SKM-1 treated with dmso at 0.1 percent for 144 hours (cell line): ENCODE measurements around the gene MARCHF6.
"Not testable (repeated sequence)": the region's sequence is repeated elsewhere in the genome, so short reads cannot be mapped to it uniquely, and the experiment has no call there.

Source experiments
- DNase-seq: peaks from one replicate; lab custom pipeline; 2025; ENCODE audit not compliant: unreplicated experiment; lab: John Stamatoyannopoulos, UW

The MARCHF6 gene

DNA sequence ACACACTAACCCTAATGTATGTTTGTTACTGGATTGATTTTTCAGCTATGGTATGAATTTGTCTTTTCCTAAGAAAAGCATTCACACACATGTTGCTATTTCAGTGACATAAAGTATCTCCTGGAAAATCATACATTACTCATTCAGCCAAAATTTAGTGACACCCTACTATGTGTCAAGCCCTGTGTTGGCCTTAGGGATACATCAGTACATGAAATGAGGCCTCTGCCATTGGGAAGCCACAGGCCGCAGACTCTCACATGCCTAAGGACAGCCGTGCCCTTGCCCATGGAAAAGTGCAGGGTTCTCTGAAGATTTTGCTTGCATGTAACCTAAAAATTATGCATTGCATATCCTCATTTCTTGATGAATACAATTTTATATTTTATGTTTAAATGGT is 5.2 kb upstream of the MARCHF6 start:
- no peak for DNase-seq

DNA sequence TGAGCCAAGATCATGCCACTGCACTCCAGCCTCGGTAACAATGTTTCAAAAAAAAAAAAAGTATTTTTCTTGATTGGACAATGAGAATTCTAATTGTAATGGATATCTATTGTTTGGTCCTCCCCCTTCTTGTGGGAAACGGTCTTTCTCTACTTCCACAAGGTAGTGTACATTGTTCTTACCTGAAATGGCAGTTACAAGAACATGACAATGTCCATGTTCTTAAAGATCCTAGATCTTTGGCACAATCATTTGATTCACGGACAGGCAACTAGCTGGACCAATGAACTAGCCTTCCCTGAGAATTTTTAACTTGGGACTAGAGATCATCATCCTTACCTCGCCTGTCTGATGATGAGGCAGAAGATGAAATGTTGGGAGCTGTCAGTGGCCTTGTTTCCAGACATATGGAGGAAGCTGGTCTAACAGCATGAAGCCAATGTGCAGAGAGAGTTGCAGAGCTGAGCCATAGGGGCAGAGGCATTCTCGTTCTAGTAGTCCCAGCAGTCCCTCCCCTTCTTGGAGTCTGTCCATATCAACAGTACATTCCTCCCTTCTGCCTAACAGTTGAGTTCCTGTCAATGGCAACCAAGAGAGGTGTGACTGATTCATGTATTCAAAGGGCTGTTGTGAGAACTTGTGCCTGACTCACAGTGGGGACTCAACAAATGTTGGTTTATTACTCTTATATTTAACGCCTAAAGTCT is 2.1 kb upstream of the MARCHF6 start:
- no peak for DNase-seq

DNA sequence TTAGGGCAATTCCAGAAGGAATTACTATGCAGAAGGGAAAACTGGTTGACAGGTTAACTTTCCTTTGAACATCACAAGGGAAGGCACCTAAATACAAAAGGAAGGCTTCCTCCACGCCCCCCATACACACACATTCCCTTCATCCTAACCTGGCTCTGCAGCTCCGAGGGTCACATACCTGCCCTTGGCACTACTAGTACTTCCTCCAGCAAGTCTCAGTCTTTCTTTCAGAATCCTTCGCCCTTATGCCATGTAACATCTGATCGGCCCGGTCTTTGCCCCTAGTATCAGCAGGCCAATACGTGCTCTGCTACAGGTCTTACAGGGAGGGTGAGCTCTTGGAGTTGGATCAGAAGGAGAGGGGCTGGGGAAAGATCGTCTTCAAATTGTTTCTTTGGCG is 1.6 kb upstream of the MARCHF6 start:
- DNase-seq, result no peak

DNA sequence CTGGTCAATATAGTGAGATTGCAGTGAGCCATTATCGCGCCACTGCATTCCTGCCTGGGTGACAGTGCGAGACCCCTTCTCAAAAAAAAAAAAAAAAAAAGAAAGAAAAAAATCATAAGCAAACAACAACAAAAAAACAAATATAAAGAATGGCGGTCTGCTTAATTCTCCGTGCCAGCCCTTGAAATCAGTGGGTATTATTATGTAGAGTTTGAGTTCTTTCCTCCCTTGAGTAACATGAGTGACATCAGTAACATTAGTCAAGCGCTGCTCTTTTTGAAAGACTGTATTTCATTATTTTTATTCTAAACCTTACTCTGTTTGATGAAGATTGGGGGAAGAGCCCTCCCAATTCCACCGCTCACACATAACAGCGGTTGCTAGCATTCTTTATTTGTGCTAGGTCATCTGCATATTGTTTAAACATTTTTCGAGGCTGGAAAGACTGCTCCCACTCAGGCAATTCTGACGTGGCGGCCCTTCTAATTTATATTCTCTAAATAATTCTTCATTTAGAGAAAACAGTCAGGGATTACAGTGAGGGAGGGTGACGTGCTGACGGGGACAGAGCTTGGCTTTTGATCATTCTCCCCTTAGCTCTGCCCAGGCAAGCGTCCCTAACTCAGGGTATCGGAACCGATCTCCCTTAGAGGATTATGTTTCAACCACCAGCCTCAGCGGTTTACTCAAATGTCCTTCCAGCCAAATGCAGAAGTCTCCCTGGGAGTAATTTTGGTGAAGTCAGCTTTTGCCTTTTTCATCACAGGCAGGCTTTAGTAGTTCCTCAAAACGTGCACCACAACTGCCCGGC is 860 bp upstream of the MARCHF6 start:
- DNase-seq, result peak; percentile 98

DNA sequence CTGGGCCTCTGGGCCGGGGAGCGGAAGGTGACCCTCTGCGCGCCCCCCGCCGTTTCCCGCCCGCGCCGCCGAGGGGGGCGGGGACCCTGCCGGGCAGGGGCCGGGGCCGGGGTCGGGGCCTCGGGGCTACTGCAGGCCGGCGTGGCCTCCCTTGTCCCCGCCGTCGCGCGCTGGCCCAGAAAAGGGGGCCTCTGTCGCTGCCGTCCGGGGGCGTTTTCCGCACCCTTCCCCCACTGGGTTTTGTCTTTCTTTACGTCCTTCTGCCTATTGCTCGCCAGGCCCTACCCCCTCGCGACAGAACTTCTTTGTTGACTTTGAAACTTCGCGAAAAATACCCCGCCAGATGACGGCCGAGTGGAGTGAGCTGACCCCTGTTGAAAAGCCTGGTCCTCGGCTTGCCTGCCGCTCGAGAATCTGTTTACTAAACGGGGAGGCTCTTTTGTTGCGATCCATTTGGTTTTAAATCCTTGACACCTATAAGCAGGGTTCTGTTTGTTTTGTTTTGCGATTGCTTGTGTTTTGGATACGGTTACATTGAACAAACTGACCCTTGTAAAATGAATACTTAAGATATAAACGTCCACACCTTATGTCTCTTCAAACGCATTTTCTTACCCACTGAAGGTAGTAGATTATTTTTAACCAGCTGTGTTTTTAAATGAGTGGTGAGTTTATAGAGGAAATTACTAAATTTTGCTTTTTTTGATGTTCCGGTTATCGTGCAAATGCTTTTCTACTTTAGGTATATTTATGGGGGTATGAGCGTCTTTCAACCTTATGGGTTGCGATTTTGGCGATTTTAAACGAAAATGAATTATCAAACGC is 765 bp downstream of the MARCHF6 start:
- DNase-seq, result peak; percentile 35

- DNase-seq, result no peak
Measured at GRCh38 chr5:10355071-10355889, 1.8 kb downstream of the MARCHF6 start.

GRCh38 chr5:10358999-10359398 is 5.5 kb downstream of the MARCHF6 start:
- DNase-seq, result no peak

GRCh38 chr5:10360686-10361085 is 7.2 kb downstream of the MARCHF6 start:
- peak; percentile 54 for DNase-seq

GRCh38 chr5:10363519-10364185 is 10.2 kb downstream of the MARCHF6 start:
- no peak for DNase-seq

DNA sequence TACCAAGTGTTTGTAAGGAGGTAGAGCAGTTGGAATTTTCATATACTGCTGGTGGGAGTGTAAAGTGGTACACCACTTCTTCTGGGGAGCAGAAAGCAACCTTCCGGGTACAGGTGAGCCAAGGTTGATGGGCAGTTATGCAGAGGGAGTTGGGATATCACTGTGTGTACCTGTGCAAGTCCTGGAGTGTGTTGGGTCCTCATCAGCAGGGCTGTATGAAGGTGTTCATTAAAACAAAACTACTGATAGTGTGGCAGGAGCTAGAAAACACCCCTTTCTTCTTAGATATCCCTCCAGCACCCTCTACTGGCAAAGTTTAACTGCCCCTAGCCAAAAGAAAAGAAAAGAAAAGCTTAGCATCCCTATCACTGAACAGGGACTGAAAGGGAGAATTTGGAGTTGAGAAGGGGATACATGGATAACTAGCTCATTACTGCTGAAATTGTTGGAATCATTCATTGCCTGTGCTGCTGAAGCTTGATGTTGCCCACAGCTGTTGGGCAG is 10.7 kb downstream of the MARCHF6 start:
- DNase-seq, result no peak

- DNase-seq, result no peak
Measured at GRCh38 chr5:10365782-10366181, 12.3 kb downstream of the MARCHF6 start.

GRCh38 chr5:10366310-10367272 is 13.1 kb downstream of the MARCHF6 start:
- DNase-seq, result no peak

- DNase-seq, result no peak
Measured at GRCh38 chr5:10367579-10367978, 14.1 kb downstream of the MARCHF6 start.

GRCh38 chr5:10370931-10371330 is 17.4 kb downstream of the MARCHF6 start:
- no peak for DNase-seq

DNA sequence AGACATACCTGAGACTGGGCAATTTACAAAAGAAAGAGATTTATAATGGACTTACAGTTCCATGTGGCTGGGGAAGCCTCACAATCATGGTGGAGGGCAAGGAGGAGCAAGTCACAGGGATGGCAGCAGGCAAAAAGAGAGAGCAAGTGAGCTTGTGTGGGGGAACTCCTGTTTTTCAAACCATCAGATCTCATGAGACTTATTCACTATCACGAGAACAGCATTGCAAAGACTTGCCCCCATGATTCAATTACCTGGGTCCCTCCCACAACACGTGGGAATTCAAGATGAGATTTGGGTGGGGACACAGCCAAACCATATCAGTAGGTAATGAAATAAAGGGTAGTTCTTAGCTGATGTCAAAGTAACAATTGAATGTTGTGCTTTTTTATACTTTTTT is 17.9 kb downstream of the MARCHF6 start:
- not testable (repeated sequence) for DNase-seq

GRCh38 chr5:10372726-10373709 is 19.5 kb downstream of the MARCHF6 start:
- no peak for DNase-seq
